GM12801 (cell line): Measurements from ENCODE around the gene CXorf49.
"Not testable (repeated sequence)": the region's sequence is repeated elsewhere in the genome, so short reads cannot be mapped to it uniquely, and the experiment has no call there.

Experiments used
- TF ChIP-seq, protein P1 (sequence below): IDR thresholded peaks from one replicate; pipeline ENCODE4 v1.5.1; 2011; ENCODE audit warnings: control low read depth; ENCODE audit not compliant: insufficient read length; ENCODE audit errors: extremely low read depth

CXorf49 gene

DNA sequence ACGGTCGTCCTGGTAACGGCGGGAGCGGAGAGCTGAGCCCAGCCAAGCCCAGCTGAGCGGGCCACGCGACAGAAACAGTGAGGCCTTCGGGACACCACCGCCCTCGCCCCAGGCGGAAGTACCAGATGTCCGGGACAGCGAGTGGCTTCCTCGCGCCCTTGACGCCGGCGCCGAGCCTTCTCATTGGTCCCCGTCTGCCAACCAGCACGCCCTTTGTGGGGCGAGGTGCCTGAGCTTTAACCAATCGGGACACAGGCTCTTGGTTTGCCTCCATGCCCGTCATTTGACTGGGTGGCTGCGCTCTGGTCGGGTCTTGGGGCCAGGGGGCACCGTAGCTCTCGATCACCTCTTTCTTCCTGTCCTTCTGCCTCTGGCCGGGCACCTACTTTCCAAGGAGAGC is at the start of gene CXorf49:
Gene CXorf49, minus strand, starts transcription at position 101 of the 400 bp plus-strand sequence. CDS start 134 bp downstream, outside the sequence.
- TF ChIP-seq, protein P1, sequence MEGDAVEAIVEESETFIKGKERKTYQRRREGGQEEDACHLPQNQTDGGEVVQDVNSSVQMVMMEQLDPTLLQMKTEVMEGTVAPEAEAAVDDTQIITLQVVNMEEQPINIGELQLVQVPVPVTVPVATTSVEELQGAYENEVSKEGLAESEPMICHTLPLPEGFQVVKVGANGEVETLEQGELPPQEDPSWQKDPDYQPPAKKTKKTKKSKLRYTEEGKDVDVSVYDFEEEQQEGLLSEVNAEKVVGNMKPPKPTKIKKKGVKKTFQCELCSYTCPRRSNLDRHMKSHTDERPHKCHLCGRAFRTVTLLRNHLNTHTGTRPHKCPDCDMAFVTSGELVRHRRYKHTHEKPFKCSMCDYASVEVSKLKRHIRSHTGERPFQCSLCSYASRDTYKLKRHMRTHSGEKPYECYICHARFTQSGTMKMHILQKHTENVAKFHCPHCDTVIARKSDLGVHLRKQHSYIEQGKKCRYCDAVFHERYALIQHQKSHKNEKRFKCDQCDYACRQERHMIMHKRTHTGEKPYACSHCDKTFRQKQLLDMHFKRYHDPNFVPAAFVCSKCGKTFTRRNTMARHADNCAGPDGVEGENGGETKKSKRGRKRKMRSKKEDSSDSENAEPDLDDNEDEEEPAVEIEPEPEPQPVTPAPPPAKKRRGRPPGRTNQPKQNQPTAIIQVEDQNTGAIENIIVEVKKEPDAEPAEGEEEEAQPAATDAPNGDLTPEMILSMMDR: not testable (repeated sequence)

DNA sequence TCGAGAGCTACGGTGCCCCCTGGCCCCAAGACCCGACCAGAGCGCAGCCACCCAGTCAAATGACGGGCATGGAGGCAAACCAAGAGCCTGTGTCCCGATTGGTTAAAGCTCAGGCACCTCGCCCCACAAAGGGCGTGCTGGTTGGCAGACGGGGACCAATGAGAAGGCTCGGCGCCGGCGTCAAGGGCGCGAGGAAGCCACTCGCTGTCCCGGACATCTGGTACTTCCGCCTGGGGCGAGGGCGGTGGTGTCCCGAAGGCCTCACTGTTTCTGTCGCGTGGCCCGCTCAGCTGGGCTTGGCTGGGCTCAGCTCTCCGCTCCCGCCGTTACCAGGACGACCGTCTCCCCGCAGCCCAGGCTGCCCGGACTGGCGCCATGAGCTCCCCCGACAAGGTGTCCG is 45.0 kb upstream of the CXorf49 start, which contains the start of gene CXorf49B:
Gene CXorf49B, plus strand, starts transcription at position 301 of the 400 bp plus-strand sequence. Its CDS starts 75 bp downstream, at position 376.
- TF ChIP-seq, protein P1: not testable (repeated sequence)

DNA sequence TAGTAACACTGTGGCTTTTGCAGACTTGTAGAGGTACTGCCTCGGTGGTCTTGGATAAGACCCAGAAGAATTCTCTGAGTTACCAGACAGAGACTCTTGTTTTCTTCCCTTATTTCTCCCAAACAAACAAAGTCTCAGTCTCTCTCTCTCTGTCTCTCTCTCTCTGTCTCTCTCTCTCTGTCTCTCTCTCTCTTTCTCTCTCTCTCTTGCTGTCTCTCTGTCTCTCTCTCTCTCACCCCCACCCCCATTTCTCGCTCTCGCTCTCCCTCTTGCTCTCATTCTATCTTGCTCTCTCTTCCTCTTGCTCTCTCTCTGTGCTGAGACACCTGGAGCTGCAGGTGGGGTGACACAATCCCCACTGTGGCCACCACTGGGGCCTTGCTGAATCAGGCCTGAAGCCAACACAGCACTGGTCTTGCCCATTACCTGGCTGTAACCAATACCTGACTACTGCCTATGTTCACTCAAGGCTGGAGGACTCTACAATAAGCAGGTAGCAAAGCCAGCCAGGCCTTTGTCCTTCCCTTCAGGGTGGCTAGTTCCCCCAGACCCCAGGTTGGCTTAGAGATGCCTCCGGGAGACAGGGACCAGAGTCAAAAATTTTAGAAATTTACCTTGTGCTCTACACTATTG is 38.4 kb downstream of the CXorf49 start:
- TF ChIP-seq, protein P1: no peak

DNA sequence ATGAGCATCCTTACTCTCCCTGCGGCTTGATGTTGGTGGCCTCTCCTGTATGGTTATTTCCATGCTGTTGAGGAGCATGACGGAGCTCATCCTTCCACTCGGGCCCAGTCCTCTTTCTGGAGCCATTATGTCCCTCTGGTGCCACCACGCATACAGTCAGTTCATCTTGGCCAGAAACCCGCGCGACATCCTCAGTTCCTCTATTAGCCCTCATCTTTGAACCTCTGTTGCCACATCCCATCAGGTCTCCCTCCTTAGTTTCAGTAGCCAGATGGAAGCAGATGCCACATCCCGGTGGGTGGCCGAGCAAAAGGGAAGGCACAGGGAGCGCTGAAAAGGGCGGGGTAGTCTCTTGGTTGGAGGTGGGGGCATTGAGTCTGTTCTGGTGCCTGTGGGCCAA is 46.1 kb downstream of the CXorf49 start:
- TF ChIP-seq, protein P1: no peak

DNA sequence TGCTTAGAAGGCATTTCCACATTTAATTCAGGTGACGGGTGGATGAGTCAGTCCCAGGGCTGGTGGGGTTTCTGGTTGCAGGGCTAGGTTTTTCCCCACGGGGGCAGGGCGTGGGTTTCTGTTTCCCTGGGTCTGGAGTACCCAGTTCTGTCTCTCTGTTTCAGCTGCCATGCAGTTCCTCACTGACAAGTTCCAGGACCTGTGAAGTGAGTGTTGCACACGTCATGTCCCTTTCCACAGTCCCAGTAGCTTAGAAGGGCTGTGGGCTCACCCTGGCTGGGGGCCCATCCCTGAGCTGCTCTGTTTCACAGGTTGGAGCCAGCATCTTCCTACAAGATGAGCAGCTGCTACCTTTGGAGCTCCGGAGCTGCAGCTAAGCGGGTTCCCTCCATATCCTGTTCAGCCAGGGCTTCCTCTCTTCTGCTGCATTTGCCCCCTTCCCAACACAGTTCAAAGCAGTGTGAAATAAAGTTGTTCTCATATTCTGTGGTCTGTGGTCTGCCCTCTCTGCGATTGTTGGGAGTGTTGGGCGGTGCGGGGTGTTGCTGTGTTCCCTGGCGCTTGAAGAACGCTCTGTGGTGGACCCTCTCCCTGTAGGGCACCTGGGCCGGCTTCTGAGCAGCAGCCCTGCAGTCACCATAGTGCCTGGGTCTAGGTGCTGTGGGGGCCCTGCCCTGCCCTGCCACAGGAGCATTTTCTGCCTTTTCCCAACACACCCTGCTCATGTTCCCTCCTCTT is 46.9 kb downstream of the CXorf49 start:
- TF ChIP-seq, protein P1: no peak

DNA sequence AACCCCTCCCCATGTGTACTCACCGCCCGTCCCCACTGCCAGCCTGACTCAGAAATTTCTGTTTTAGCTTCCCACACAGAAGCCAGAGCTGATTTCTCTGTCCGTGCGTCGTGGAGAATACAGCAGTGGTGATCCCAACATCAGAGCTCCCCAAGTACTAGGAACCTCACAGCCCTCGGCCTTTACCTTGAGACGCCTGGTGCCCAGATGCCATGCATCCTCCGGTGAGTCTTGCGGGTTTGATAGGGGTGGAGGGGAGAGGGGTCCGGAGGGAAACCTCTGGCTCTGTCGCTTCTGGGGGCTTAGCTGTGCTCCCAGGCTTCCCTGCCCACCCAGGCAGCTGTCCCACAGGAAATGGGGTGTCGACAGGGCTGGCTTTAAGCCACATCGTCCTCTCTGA is 48.6 kb downstream of the CXorf49 start:
- TF ChIP-seq, protein P1: no peak

DNA sequence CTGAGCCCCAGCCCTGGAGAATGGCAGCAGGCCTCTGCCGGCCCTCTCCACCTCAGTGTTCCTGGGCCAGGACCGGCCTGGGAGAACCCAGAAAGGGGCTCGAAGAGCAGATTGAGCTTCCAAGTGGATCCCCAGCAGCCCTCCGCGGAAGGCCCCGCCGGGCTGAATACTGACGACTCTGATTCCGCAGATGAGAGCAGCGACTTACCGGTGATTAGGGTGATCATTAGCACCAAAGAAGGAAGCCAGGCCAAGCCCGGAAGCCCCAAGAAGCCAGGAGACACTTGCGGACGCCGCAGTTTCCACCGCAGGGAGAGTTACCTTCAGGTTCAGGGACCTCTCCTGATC is 49.9 kb downstream of the CXorf49 start:
- TF ChIP-seq, protein P1: no peak
